Activated naive CD4-positive, alpha-beta T cell treated with Interleukin-2 at 50 U/mL for 16 hours (primary cell): ENCODE results near the gene ARID4B.

Experiments
- DNase-seq: peaks from one replicate; pipeline ENCODE4 v3.0.0-alpha.2; 2020

The ARID4B gene

GRCh38 chr1:235156265-235156664 is 171.7 kb downstream of the ARID4B start:
- DNase-seq, result no peak

- DNase-seq, result no peak
Observed at GRCh38 chr1:235152235-235152634, 175.7 kb downstream of the ARID4B start.

GRCh38 chr1:235151033-235151432 is 176.9 kb downstream of the ARID4B start:
- DNase-seq, result no peak

- DNase-seq, result no peak
Observed at GRCh38 chr1:235149824-235150223, 178.2 kb downstream of the ARID4B start.

GRCh38 chr1:235147269-235147668 is 180.7 kb downstream of the ARID4B start:
- DNase-seq, result no peak

- DNase-seq, result no peak
Observed at GRCh38 chr1:235145639-235146038, 182.3 kb downstream of the ARID4B start.

- no peak for DNase-seq
Observed at GRCh38 chr1:235142991-235143390, 185.0 kb downstream of the ARID4B start.

- DNase-seq, result no peak
Observed at GRCh38 chr1:235139315-235139714, 188.7 kb downstream of the ARID4B start.

GRCh38 chr1:235138821-235139220 is 189.2 kb downstream of the ARID4B start:
- DNase-seq, result peak; percentile 30

- no peak for DNase-seq
Observed at GRCh38 chr1:235136111-235136510, 191.9 kb downstream of the ARID4B start.

- no peak for DNase-seq
Observed at GRCh38 chr1:235134171-235134570, 193.8 kb downstream of the ARID4B start.

GRCh38 chr1:235133086-235133485 is 194.9 kb downstream of the ARID4B start:
- DNase-seq, result no peak

GRCh38 chr1:235131961-235132360 is 196.0 kb downstream of the ARID4B start:
- DNase-seq, result no peak

- no peak for DNase-seq
Observed at GRCh38 chr1:235130766-235131270, 197.2 kb downstream of the ARID4B start.

GRCh38 chr1:235129774-235130570 is 198.0 kb downstream of the ARID4B start:
- DNase-seq, result no peak

GRCh38 chr1:235128456-235129328 is 199.3 kb downstream of the ARID4B start, which contains the start of gene TOMM20:
TOMM20 (minus strand) TSS chr1:235128837; CDS start chr1:235128715, 122 bp downstream.
- DNase-seq, result peak; percentile 95

- DNase-seq, result peak; percentile 29
Observed at GRCh38 chr1:235127732-235128455, 200.1 kb downstream of the ARID4B start.

- no peak for DNase-seq
Observed at GRCh38 chr1:235127203-235127602, 200.8 kb downstream of the ARID4B start.

GRCh38 chr1:235124665-235125064 is 203.3 kb downstream of the ARID4B start:
- DNase-seq, result no peak

- DNase-seq, result no peak
Observed at GRCh38 chr1:235124111-235124510, 203.9 kb downstream of the ARID4B start.

GRCh38 chr1:235122348-235122747 is 205.6 kb downstream of the ARID4B start:
- DNase-seq, result no peak
